Astrocyte of the cerebellum (primary cell): Measurements from ENCODE around the gene INPP5D.

Experiments used
- DNase-seq: peaks from one replicate; pipeline ENCODE4 v3.0.0-alpha.2; 2011; ENCODE audit warnings: low read depth
- H3K4me3 ChIP-seq: 2 replicates; pipeline ENCODE4 v1.5.1; 2011; ENCODE audit warnings: mild to moderate bottlenecking, low read depth, low read length, moderate library complexity
- in situ Hi-C: cut with HindIII; loops from 2 replicates; pipeline ENCODE4 v1.10.0; 2017; ENCODE audit warnings: low sequenced_read_pairs
- TF ChIP-seq, protein P1 (sequence below): IDR thresholded peaks from 2 replicates; pipeline ENCODE4 v1.5.1; 2012; ENCODE audit warnings: low read length, low read depth, moderate library complexity, mild to moderate bottlenecking; ENCODE audit errors: missing control alignments

Gene INPP5D

GRCh38 chr2:233039212-233039845 lies 20.8 kb upstream of the INPP5D start:
- DNase-seq, result no peak
- TF ChIP-seq, protein P1, sequence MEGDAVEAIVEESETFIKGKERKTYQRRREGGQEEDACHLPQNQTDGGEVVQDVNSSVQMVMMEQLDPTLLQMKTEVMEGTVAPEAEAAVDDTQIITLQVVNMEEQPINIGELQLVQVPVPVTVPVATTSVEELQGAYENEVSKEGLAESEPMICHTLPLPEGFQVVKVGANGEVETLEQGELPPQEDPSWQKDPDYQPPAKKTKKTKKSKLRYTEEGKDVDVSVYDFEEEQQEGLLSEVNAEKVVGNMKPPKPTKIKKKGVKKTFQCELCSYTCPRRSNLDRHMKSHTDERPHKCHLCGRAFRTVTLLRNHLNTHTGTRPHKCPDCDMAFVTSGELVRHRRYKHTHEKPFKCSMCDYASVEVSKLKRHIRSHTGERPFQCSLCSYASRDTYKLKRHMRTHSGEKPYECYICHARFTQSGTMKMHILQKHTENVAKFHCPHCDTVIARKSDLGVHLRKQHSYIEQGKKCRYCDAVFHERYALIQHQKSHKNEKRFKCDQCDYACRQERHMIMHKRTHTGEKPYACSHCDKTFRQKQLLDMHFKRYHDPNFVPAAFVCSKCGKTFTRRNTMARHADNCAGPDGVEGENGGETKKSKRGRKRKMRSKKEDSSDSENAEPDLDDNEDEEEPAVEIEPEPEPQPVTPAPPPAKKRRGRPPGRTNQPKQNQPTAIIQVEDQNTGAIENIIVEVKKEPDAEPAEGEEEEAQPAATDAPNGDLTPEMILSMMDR, result no peak
- in situ Hi-C loops, result no loop called here
- no peak overlapping the region for H3K4me3 ChIP-seq

GRCh38 chr2:233039846-233040530 lies 20.2 kb upstream of the INPP5D start:
- DNase-seq, result no peak
- TF ChIP-seq, protein P1, result no peak
- H3K4me3 ChIP-seq, result no peak overlapping the region
- in situ Hi-C loops, result no loop called here

GRCh38 chr2:233040571-233040970 lies 19.6 kb upstream of the INPP5D start:
- DNase-seq, result no peak
- in situ Hi-C loops, result no loop called here
- TF ChIP-seq, protein P1, result no peak
- no peak overlapping the region for H3K4me3 ChIP-seq

DNA sequence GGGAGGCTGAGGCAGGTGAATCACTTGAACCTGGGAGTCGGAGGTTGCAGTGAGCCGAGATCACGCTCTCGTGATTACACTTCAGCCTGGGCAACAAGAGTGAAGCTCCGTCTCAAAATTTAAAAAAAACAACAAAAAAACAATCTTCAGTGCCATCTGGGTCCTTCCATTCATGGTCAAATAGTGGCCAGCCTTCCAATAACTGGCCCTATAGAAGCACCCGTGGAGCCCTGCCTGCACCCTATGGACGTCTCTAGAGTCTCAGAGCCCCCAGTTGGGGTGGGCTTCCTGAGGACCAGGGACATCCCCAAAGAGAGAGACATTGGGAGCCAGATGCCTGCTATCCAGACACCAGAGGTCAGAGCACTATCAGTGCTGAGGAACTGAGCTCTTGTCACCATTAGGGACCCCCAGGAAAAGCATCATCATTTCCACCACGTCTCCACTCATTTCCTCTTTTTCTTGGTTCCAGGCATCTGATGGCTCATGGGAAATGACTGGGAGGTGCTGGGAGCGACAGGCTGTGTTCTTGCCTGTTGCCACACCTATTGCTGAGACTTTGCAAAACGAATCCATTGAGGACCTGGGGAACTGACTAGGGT lies 18.3 kb upstream of the INPP5D start:
- in situ Hi-C loops, result no loop called here

GRCh38 chr2:233042549-233042948 lies 17.6 kb upstream of the INPP5D start:
- DNase-seq, result no peak
- in situ Hi-C loops, result no loop called here
- TF ChIP-seq, protein P1, result no peak
- no peak overlapping the region for H3K4me3 ChIP-seq

More for the DNA sequence above, 18.3 kb upstream of the INPP5D start:
- no peak overlapping the region for H3K4me3 ChIP-seq
- DNase-seq, result no peak
- TF ChIP-seq, protein P1, result no peak

GRCh38 chr2:233044974-233045605 lies 15.1 kb upstream of the INPP5D start:
- in situ Hi-C loops, result no loop called here
- no peak for DNase-seq
- TF ChIP-seq, protein P1, result no peak
- no peak overlapping the region for H3K4me3 ChIP-seq
